ENCODE data around the gene AHRR.

AHRR gene

DNA sequence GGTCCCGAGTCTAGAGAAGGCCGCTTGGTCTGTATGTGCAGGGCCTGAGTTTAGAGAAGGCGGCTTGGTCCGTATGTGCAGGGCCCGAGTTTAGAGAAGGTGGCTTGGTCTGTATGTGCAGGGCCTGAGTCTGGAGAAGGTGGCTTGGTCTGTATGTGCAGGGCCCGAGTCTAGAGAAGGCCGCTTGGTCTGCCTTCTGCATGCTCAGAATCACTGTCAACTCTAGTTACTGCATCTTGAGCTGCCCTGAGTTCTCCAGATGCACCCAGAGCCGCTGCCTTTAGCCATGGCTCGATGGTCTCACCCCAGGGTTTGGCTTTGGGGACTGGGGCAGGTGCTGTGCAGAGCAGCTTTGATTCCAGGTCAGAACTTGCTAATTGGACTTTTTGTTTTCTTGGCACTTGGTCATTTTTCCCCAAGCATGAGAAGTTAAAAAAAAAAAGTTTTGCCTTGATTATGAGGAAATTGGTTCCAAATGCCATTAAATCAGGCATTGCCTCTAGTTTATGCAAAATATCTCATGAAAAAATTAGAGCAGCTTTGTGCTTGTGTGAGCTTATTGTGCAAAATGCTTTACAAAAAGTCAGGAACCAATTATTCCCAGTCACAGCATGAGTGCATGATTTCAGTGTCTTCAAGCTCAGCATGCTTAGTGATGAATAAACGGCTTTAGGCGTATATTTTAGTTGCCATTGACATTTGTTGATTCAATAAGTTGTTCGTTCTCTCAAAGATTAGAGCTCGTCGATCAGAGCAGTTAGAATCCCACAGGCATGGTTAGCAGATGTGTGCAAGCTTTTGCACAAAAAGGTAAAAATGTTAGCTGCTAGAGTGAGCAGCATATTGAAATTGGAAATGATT lies 96.0 kb downstream of the AHRR start:
- DNase-seq, result no peak

DNA sequence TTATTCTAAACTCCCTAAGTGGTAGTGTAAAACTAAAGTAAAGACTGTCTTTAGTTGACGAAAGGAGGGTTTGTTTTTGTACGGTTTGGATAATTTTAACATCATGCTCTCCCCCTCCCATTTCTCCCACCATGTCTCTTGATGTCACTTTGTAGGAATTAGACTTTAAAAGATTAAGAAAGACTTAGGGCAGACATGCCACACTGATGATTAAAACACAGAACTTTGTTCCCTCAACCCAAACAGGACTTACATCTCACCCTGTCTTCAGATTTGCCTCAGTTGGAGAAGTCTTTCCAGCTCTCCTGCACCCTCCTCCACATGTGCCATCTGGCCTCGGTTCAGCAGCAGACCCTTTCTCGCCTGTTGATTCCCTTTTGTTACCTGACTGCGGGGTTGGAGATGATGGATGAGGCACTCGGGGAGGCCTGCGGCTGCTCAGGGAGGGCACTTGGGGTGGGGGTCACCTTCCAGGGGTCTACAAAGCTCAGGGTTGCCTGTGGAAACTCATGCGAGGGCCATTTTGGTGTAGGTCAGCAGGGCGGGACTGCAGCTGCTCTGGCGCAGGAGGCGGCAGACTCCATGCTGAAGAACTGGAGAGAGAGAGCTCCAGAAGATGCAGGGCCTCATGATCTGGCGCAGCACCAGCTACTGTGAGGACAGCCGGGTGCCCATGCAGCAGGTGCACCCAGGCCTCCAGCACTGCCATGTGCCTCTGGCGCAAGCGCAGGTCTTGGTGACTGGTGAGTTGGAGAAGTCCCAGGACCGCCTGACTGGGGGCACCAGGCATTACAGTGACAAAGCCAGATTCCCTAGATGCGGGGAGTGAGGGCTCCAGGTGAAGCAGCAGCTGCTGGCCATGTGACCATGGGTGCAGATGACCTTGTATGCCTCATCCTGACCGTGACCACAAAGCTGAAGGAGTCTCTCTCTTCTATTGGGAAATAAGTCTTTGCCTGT lies 96.9 kb downstream of the AHRR start:
- DNase-seq, result no peak

DNA sequence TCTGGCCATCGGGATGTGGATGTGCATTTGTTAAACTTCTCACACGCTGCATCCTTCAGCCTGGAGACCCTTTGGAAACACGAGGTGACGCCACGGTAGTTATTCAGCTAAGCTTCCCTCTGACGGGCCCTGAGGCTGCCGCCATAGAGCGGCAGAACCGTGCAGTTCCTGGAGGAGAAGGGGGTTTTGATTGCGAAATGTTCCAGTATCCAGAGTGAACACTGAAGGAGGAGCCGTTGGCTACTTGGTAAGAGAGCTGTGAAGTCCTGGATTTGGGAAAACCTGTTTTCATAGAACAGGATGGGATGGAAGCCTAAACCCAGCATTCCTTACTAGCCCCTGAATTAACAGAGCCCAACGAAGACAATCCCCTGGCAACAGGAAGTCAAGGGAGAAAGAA lies 98.5 kb downstream of the AHRR start:
- DNase-seq, result no peak

DNA sequence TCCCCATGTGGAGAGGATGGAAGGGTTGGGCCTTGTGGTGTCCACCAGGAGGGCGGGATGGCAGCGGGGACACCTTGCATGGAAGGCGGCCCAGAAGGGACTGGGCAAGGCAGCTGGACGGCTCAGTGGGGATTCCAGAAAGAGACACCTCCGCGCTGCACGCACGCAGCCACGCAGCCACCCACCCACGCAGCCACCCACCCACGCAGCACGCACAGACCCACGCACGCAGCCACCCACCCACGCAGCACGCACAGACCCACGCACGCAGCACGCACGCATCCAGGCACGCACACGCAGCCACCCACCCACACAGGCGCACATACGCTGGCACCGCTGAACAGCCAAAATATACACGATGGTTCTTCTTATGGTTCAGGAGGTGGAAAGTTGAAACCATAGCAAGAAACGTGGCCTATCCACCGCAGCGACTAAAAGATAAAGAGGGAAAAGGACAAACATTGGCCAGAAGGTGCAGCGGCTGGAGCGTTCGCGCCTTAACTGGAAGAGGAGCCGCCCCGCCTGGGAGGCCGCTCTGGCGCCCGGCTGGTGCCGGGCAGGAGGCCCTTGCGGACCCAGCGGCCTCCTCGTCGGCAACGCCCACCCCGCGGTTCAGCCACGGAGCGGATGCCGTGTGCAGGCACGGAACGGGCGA lies 99.2 kb downstream of the AHRR start:
- no peak for DNase-seq

DNA sequence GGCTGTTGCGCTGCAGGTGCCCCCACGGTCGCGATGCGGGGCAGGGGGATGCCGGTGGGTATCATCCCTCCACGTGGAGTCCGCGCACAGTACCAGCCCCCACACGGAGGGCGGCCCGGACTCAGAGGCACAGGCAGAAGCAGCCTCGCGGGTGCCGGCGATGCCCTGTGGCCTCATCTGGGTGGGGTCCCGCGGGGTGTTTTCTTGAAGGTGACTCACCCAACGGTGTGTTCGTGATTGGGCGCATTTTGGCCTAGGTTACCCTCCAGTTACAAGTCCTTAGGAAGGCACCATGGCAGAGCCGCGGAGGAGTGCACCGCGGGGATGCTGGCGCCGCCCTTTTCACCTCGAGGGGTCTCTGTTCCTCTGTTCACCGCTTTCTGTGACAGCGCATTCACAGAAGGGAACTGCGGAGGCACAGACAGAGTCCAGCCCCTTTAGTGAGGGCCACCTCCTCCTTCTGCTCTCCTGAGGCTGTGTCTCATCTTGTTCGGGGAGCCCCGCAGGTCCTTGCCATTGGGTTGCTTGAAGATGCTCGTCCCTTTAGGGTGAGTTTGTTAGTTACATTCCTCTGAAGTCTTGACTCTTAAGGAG lies 99.9 kb downstream of the AHRR start:
- no peak for DNase-seq

DNA sequence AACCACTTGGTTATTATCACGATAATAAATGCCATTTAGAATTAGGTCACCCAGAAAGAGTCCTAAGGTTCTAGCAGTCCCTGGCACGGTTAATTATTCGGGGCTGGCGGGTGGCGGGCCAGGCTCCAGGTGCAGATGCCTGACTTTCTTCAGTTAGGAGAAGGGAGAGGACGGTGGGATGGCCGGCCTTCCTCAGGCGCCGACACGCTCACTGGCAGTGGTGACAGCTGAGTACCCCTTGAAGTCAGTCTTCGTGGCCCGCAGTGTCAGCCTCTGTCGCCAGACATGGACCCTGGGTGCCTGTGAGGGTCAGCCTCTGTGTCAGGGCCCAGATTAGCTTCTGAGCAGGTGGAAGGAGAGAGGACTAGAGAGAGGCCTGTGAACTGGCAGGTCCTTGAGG lies 100.4 kb downstream of the AHRR start:
- no peak for DNase-seq

DNA sequence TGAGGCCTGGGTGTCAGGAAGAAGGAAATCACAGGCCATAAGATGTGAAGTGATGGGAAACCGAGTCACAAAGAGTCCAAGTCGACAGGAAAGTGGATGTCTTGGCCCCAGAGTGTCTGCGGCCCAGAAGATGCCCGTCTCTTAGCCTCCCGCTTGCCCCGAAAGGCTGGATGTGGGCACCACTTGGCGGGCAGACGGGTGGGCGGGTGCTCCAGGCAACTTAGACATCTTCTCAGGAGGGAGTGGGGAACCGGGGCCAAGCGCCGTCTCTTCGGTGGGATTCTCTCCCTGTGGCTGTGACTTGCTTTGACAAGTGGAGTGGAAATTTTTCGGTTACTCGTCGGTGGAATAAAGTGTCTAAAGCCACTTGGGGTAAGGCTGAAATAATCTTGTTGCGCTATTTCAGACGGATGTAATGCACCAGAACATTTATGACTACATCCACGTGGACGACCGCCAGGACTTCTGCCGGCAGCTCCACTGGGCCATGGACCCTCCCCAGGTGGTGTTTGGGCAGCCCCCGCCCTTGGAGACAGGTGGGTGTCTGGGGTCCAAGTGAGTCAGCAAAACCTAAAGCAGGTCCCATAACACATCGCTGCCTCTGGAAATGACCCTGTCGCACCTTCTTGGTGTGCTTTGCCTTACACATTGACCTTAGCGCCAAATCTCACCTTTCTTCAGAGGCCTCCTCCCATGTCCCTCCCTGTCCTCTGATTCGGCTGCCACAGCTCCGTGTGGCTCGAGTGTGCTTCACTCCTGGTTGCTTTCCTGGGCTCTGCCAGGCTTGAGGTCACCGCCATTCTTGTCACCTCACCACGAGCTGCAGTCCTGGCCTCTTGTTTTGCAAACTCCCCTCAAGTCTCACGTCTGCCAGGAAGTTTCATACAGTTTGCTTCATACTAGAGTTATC lies 101.1 kb downstream of the AHRR start:
- DNase-seq, result no peak

DNA sequence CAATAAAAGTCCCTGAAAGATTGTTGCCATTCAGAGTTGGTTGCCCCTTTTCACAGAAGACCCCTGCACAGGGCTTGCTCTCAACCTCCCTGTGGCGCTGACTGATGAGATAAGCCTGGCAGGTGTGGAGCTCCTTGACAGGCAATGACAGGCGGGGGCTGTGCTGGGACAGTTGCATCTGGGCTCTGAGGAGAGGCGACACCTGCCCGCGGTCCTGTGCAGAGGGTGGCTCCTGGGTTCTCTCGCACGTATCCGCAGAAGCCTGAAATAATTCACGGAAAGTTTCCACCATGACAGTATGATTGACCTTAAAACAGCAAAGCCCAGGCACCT lies 101.7 kb downstream of the AHRR start:
- no peak for DNase-seq

DNA sequence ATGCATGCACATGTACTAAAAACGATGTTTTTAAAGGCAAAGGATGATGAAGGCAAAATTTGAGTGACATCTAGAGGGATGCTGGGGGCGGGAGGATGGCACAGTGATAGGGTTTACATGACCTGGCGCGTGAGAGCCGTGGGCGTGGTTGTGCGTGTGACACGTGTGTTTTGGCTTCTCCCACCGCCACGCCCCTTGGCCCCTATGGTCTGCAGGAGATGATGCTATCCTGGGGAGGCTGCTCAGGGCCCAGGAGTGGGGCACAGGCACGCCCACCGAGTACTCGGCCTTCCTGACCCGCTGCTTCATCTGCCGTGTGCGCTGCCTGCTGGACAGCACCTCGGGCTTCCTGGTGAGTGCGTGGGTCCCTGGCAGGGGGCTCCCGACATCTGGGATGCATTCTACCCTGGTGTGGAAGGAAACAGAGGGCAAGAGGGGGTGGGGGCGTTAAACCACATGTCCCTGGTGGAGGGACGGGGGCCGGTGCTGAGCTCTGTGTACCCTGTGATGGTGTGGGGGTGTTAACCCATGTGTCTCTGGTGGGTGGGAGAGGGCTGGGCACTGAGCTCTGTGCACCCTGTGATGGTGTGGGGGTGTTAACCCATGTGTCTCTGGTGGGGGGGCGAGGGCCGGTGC lies 102.2 kb downstream of the AHRR start:
- DNase-seq, result no peak

DNA sequence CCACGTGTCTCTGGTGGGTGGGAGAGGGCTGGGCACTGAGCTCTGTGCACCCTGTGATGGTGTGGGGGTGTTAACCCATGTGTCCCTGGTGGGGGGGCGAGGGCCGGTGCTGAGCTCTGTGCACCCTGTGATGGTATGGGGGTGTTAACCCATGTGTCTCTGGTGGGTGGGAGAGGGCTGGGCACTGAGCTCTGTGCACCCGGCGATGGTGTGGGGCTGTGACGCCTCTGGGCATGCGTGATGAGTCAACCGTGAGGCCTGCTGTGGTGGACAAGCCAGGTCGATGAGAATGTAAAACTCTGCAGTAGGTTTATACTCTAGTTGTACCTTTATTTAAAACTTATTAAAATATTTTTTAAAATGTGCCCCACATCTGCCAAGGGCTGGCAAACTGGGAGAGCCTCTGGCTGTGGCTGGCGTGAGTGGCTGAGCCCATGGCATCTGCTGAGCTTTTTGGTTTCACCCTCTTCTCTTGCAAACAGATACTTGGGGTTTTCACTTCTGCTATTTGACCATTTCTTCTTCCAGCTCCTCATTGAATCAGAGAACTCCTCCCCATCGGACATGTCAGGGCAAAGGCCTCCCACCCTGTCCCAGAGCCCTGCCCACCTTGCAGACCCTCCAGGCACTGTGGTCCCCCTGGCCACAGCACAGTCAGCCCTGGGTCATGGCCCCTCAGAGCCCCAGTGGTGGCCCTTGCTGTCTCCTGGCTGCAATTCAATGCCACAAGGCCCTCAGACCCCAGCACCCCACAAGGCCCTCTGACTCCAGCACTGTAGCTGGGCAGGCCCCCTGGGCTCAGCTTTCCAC lies 103.0 kb downstream of the AHRR start:
- no peak for DNase-seq

DNA sequence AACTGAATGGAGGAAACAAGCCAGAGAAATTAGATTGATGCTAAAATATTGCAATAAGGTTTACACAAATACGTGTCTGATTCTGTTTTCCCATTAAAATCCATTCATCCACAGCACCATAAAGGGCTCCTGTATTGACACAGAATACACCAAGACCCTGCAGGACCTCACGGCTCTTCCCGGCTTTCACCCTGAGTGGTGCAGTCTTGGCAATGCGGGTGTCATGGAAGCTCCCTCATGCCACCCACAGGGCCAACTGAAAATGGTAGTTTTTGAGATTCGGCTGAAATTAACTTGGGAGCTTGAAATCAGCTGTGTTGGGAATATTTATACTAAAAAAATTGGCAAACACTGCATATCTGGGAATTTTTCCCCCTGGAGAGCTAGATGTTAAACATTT lies 104.2 kb downstream of the AHRR start:
- no peak for DNase-seq

DNA sequence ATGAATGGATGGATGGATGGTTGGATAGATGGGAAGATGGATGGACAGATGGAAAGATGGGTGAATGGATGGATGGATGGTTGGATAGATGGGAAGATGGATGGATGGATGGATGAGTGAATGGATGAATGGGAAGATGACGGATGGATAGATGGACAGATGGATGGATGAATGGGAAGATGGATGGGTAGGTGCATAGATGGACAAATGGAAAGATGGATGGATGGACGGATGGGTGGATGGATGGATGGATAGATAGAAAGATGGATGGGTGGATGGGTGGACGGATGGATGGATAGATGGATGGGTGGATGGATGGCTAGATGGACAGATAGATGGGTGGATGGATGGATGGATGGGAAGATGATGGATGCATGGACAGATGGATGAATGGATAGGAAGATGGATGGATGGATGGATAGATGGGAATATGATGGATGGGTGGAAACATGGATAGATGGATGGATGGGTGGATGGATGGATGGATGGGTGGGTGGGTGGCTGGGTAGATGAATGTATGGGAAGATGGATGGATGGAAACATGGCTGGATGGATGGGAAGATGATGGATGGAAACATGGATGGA lies 105.0 kb downstream of the AHRR start:
- DNase-seq, result no peak

DNA sequence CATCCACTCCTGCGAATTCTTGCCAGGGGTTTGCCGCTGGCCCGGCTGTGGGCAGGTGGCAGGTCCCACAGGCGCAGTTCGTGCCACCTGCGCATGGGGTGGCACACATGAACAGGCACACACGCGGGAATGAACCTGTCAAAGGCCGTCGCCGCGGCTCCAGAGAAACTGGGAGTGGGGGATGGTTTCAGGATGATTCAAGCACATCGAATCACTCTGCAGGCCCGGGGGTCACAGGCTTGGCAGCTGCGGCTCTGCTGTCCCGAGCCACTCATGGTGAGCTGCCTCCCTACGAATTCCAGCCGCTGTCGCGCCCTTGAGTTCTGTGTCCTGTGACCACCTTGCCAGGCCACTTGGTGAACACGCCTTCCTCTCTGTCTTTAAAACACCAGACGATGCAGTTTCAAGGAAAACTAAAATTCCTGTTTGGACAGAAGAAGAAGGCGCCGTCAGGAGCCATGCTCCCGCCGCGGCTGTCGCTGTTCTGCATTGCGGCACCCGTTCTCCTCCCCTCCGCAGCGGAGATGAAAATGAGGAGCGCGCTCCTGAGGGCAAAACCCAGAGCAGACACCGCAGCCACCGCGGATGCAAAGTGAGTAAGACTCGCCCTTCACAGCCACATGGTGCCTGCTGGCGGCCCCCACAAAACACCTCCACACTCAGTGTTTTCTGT lies 106.0 kb downstream of the AHRR start:
- DNase-seq, result no peak

DNA sequence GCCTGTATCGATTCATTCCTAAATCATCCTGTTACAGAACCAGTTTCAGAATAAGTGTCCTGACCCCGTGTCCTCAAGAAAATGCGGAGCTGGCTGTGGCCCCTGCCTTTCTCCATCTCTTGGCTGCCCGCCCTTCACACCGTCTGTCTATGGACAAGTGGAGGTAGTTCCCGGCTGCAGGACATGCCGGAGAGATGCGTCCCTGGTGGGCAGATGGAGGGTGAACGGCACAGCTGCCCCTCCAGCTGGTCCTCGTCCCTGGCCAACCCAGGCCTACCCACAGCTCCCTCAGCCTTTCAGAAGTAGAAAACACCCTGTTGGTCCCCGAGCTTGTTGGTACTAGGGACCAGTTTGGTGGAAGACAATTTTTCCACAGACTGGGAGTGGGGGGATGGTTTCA lies 106.7 kb downstream of the AHRR start:
- no peak for DNase-seq

DNA sequence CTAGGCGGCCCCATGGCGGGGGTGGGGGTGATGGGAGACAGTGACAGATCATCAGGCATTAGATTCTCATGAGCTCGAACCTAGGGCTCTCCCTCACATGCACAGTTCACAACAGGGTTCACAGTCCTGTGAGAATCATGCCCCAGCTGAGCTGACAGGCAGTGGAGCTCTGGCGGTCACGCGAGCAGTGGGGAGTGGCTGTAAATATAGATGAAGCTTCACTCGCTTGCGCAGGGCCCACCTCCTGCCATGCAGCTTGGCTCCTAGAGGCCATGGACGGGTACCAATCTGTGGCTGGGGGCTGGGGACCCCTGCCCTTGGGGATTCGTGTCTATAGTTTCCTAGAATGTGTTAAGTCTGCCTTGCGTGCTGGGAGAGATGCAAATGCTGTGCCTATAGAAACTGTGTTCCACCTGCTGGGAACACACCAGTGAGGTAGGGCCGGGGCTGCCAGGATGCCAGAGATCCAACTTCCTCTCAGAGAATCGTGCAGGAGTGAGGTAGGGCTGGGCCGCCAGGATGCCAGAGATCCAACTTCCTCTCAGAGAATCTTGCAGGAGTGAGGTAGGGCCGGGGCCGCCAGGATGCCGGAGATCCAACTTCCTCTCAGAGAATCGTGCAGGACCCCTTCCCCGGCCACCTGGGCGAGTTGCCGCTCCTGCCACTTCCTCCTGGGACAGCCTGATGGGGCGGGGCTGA lies 107.4 kb downstream of the AHRR start:
- DNase-seq, result no peak

DNA sequence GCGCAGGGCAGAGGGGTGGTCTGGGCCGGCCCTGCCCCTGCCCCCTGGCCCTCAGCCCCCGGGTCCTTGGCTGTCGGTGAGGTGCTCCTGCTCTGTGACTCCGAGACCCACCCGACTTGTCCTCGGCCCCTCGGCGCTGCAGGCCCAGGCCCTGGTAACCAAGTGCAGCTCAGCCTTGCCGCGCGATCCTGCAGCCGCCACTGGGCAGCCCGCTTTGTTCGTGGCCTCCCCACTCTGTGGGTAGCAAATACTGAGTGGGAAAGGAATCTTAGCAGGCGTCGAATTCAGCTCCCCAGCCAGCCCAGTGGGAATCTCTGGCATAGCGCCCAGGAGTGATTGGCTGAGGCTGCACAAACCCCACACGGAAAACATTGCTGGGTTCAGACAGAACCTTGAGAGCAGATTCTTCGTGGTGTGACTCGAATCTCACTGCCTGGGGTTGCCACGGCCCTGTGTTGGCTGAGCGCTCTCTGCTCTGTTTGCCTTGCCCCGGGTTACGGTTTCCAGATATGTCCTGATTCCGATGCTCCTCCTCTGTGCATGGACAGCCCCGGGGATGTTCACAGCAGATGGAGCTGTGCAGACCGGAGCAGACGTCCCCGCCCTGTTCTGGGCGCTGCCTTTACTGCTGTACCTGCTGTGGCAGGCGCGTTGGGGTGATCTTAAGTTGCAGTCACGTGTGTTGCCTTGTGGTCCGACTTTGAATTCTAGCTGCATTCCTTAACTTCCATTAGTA lies 108.1 kb downstream of the AHRR start:
- no peak for DNase-seq

DNA sequence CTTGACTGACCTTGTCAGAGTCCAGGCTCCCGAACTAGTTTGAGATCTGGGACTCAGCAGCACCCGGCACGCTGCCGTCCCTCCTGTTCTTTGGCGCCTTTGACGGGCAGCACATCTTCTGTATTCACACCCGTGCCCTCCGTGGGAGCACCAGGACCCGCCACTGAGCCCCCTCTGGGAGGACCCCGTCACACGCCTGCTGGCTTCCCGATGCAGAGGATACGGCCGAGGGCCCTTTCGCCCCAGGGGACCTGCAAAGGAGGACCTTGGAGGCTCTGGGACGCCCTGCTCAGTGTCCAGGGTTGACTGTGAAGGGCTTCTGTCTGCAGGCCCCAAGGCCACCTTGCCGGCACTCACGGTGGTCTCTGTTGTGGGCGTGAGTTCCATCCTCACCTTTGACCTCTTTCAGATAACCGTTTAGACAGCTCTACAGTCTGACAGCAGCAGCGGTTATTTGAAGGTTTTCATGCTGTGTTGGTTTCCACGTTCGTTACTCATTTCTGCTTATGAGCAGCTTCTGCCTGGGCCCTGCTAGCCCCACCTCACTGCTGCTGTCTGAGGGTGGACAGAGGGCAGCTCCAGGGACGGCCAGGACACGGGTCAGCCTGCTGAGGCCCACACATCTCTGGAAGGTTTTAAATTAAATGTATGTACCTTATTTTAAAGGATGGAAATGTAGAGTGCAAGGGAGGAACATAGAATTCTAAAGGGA lies 108.9 kb downstream of the AHRR start:
- DNase-seq, result no peak

All from NCI-H1417 treated with DMSO at 0.1 percent for 48 hours (cell line).